ENCODE results near the gene CENPK.
"Not testable (repeated sequence)": the region's sequence is repeated elsewhere in the genome, so short reads cannot be mapped to it uniquely, and the experiment has no call there.

CENPK gene

DNA sequence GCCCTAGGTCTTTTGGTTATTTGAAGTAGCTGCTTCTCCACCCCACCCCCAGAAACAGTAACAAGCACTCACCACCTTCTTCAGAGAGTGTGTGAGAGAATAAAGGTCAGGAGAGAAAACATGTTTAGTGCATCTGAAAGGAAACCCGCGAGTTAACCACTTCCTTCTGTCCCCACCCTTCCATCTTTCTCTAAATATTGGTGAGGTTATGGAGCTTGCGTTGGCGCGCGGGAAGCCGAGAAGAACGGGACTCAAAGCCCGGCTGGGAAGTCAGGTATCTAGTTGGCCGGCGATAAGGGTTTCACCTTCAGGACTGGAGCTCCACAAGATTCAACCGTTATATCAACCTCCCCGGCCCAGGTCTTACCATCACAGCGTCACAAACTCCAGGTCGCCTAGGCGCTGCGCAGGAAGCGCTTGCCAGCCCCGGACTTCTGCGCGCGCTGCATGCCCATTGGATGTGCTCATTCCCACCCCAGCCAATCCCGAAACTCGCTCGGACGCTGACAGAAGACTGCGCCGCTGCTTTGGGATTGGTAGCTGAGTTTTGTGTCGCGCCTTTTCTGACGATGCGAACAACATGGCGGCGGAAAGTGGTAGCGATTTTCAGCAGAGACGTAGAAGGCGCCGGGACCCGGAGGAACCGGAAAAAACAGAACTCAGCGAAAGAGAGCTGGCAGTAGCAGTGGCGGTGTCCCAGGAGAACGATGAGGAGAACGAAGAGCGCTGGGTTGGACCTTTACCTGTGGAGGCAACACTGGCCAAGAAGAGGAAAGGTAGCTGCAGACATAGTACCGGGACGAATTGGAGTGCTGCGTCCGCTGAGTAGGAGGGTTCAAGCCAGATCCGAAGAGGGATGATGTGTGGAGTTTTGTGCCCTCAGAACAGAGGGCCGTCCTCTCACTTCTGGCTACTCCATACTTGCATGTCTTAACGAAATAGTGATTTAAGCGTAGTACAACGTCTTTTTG, at the start of gene CENPK, which contains the start of gene PPWD1:
TSS of gene CENPK (minus strand) at position 438 of the 971 bp plus-strand sequence. CDS start 8,261 bp downstream, outside the sequence.
TSS of gene PPWD1 (plus strand) at position 566 of the 971 bp plus-strand sequence. CDS start at position 581, 15 bp downstream.
- peak; percentile 96 for DNase-seq

GRCh38 chr5:65612298-65612907, 49.4 kb upstream of the CENPK start:
- no peak for DNase-seq

DNA sequence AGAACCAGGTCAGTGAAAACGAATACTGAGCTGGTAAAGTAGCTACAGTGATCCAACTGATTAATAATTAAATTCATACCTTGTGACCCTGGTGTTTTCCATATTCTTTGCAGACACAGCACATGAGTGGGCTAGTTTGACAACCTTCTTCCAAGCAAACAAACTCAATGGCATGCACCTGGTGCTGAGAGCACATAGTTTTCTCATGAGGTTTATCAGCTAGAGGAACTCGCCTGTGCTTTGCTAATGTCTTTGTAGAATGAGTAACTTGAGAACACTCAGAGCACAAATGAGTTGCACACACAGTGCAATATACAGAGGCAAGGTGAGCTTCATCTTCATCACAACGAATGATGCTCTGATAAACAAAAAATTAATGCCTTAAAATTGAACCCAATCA, 48.6 kb upstream of the CENPK start:
- DNase-seq: no peak

GRCh38 chr5:65601761-65602160, 38.8 kb upstream of the CENPK start:
- not testable (repeated sequence) for DNase-seq

- DNase-seq: no peak
Observed at GRCh38 chr5:65588694-65589093, 25.7 kb upstream of the CENPK start.

DNA sequence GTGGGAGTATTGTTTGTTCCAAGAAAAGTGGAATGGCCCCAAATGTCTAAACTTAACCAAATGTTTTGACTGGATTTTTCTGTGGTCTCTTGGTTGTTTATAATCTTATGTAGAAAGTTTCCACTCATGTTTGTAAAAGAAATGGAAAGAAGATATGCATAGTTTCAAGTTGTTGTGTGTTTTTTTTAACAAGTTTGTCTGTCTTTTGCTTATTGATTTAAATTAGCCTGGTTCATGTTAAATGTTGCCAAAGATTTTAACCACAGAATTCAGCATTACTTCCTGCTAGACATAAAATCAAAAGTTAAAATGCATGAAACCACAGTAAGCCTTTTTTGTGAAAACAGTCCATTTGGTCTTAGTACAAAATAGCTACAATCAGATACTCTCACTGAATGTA, 14.2 kb upstream of the CENPK start:
- no peak for DNase-seq

GRCh38 chr5:65570598-65571226, 7.7 kb upstream of the CENPK start:
- no peak for DNase-seq

DNA sequence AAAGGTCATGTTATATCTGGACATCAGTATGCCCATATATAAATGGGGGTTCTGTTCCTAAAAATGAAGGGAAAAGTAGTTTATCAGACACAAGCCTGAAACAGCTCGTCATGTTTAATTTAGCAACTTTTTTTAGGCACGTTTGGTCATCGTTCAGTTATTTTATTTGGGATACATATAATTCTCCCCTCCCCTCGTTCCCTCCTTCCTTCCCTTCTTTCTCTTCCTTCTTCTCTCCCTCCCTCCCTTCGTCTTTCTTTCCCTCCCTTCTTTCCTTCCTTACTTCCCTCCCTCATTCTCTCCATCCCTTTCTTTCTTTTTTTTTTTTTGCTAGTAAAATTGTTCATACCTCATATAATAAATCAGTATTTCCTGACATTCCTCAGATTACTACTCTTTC, 3.5 kb upstream of the CENPK start:
- DNase-seq: no peak

- no peak for DNase-seq
Observed at GRCh38 chr5:65563777-65564176, 809 bp upstream of the CENPK start.

GRCh38 chr5:65556718-65557117, 6.2 kb downstream of the CENPK start:
- no peak for DNase-seq

DNA sequence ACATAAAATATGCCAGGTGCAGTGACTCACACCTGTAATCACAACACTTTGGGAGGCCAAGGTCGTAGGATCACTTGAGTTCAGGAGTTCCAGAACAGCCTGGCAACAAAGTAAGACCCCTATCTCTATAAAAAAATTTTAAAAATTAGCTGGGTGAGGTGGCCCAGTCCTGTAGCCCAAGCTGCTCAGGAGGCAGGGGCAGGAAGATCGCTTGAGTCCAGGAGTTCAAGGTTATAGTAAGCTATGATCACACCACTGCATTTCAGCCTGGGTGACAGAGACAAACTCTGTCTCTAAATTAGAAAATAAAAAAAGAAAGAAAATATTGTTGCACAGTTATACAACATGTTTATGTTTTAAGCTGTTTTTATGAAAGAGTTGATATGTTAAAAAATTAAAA, 6.8 kb downstream of the CENPK start:
- DNase-seq: no peak

GRCh38 chr5:65555287-65555686, 7.7 kb downstream of the CENPK start:
- no peak for DNase-seq

GRCh38 chr5:65553941-65554340, 9.0 kb downstream of the CENPK start:
- DNase-seq: no peak

DNA sequence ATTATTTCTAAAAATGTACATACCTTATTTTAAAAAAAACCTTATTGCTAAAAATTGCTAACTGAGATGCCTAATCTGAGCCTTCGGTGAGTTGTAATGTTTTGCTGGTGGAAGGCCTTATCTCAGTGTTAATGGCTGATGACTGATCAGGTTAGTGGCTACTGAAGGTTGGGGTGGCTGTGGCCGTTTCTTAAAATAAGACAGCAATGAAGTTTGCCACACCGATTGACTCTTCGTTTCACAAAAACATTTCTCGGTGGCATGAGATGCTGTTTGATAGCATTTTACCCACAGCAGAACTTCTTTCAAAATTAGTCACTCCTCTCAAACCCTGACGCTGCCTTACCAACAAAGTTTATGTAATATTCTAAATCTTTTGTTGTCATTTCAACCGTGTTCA, 14.7 kb downstream of the CENPK start:
- no peak for DNase-seq

DNA sequence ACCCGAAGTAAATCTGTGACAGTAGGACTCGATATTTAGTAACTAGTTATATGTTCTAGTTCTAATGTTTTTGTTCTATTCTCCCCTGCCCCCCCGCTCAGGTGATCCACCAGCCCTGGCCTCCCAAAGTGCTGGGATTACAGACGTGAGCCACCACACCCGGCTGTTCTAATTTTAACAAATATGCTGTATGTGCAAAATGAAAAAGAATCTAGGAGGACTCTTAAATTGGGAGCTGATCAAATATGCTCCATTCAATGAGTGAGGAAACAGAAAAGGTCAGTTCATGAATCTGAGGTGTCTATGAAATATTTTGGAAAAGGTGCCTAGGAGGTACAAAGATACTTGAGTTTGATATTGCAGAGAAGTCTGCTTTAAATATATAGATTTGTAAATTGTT, 16.8 kb downstream of the CENPK start:
- DNase-seq: no peak

DNA sequence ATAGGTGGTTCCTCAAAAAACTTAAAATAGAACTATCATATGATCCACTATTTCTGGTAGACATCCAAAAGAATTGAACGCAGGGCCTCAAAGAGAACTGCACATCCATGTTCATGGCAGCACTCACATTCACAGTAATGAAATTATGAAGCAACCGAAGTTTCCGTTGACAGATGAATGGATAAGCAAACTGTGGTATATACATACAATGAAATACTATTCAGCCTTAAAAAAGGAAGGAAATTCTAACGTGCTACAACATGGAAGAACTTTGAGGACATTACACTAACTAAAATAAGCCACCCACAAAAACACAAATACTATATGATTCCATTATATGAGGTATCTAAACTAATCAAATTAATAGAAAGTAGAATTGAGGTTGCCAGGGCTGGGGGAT, 18.5 kb downstream of the CENPK start:
- no peak for DNase-seq

DNA sequence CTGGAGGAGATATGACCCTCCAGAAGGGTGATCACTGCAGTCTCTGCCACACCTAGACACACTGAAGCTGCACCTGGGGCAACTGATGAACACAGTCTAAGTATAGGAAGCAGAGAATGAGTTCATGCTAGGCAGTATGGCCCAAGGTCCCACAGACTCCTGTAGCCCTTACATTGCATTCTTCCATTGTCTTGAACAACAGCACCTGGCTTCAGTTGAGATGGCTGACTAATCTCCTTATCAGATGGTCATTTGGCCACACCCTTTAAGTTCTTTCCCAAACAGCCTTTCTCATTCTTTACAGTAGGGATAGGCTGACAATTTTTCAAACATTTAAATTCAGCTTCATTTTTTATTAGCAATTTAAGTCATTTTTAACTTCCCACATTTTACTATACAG, 23.1 kb downstream of the CENPK start:
- DNase-seq: no peak

DNA sequence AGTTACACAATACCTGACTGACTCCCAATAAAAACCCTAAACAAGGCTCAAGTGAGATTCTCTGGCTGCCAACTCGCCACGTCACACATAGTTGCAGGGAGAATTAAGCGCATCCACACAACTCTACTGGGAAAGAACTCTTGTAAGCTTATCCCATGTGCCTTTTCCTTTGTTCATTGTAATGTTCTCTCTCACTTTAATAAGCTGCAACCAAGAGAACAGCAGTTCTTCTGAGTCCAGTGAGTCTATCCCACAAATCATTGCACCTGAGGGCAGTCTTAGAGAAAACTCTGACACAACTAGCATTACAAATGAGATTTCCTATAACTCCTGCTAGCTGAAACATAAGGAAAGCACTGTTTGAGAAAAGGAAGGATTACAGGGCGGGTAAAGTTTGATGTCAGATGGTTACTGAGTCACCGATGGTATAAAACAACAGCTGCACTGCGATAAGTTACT, 27.4 kb downstream of the CENPK start:
- no peak for DNase-seq

- no peak for DNase-seq
Observed at GRCh38 chr5:65530904-65531303, 32.1 kb downstream of the CENPK start.

- DNase-seq: no peak
Observed at GRCh38 chr5:65525726-65526125, 37.2 kb downstream of the CENPK start.

DNA sequence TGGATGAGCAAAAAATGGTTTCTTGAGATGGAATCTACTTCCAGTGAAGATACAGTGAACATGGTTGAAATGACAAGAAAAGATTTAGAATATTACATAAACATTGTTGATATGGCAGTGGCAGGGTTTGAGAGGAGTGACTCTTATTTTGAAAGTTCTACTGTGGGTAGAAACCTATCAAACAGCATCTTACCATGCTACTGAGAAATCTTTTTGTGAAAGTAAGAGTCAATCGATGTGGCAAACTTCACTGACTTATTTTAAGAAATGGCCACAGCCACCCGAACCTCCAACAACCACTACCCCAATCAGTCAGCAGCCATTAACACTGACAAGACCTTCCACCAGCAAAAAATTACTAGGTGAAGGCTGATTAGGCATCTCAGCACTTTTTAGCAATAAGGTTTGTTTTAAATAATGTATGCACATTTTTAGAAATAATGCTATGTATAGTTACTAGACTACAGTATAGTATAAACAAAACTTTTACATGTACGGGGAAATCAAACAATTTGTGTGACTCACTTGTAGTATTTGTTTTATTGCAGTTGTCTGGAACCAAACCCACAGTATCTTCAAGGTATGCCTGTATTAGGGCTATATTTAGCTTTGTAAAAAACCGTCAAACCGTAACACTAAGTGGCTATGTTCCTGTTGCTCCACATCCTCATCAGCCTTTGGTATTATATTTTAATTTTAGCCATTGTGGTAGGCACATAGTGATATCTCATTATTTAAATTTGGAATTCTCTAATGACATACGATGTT, 50.6 kb downstream of the CENPK start:
- no peak for DNase-seq

DNA sequence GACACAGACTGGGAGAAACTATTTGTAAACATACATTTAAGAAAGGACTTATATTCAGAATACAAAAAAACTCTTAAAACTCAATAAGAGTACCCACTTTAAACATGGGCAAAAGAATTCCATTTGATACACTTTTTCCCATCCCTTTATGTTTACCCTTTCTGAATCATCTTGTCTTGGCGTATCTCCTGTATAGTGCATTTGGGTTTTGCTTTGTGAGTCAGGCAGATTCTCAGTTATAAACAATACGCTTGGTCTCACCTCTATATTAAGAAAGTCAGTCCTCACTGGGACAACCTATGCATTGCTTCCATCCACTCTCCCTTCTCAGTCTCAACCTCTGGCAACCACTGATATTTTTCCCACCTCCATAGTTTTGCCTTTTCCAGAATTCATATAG, 54.0 kb downstream of the CENPK start:
- no peak for DNase-seq

DNA sequence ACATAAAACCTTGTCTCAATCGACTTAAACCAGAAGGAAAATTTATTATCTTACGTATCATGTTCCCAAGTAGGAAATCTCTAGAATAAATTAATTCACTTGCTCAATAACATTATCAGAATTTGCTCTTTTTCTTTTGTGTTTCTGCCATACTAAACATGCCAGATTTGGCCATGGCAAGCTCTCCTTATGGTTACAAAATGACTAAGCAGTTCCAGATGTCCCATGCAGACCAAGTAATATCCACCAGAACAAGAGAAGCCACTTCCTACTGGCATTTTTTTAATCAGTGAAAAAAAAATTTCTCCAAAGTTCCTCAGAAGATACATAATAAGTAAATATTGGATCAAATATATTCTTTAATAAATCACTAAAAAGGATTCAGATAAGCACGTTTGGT, 56.0 kb downstream of the CENPK start:
- no peak for DNase-seq

Measured in stimulated activated CD8-positive, alpha-beta memory T cell treated with anti-CD3 and anti-CD28 coated beads, Interleukin-4, amount 100 ng/mL, for 48 hours (primary cell).